ENCODE measurements around the gene RGL1.

Gene RGL1

DNA sequence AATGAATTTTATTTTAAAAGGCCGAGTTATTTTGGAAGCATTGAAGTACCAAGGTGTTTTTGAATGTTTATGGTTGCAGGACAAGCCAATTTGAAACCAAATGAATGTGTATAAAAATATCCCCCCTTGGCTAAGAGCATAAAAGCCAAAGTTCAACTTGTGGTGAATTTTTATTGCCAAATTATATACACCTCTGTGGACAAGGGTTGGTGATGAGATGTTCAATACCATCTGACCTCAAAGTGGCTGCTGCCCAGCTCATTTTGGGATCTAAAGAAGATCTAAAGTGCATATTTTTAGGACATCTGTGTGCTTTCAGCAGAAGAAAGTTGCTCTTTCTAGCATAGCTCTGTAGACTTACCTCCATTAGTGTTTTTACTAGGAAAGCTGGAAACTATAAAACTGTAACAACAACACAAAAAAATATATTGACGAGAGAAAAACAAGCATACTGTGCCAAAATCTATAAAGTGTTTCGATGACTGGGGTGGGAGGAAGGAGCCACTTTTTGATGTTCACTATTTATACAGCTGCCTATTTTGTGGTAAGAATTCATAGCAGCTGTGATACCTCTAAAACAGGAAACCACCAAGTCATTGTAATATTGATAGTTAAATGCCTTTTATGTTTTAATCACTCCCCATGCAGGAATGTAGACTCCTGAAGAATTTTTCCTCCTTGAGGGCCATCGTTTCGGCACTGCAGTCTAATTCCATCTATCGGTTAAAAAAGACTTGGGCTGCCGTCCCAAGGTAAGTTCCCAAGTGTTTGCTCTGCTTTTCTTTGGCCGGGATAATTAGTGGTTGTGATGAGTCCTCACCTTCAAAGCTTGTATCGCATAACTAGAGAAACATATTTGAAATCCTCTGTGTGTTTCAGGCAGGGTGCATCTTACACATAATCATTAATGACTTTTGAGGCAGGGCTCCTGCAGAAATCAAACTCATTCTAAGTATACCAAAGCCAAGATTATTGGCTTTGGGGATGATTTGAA is 83.2 kb downstream of the RGL1 start:
- no peak for DNase-seq (ENCODE audit: low read depth in 2 of 2, low spot score in 1 of 2)

DNA sequence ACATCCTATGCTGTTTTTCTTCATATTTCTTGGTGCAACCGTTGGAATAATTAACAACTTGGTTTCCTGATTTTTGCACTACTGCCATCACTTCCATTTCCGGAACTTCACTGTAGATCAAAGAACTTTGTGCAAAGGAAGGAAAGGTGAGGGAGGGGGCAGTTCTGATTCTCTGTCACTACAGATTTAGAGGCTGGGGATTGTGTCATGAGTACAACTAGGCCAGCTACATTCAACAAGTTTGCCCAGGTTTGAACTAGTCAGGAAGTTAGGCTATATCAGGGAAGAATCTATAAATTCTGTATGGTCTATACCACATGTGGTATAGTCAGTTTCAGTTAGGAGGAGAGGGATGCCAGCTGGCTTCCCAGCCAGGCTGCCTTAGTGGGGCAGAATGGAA is 84.2 kb downstream of the RGL1 start:
- no peak for DNase-seq (ENCODE audit: low read depth in 2 of 2, low spot score in 1 of 2)

DNA sequence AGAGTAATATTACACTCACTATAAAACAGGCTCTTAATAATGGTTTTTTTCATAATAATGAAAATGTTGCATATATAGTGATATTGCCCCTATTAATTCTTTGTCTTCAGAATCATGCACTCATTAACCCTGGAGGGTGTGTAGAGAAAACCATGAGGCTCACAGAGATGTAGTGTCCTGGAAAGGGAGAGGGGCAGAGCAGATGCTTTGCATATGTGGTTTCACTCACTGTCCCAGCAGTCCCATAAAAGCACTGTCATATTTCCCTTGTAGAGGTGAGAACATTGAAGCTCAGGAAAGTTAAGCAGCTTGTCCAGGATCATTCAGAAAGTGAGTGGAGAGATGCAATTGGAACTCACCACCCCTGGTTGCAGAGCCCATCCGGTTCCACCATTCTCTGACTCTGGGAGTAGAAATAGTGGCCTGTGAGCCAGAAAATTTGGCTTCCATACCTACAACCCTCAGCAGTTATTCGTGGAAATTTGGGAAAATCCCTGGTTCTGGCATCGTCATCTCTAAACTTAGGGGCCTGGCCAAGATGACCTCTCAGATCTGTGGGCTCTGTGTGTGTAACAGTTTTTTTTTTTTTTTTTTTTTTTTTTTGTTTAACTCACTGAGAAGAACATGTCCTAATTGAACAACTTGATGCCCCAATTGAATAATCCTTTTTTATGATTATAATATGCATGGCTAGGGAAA is 86.4 kb downstream of the RGL1 start:
- no peak for DNase-seq (ENCODE audit: low read depth in 2 of 2, low spot score in 1 of 2)

DNA sequence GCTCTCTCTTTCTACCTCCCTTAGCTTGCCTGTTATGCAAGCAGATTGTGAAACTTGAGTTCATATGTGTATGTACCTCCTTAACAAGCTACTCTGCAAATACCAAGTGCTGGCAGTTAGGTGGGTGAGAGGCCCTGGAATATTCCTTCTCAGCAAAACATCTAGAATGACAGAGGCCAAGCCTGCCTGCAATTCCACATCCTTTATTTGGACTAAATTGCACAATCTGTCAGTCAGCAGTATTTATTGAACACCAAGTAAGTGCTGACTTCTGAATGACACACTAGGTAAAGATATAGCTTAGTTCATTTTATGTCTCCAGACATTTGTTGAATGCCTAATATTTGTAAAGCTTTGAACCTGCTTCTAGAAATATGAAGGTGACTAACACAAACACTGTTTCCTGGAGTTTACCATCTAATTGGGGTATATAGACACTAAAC is 87.5 kb downstream of the RGL1 start:
- no peak for DNase-seq (ENCODE audit: low read depth in 2 of 2, low spot score in 1 of 2)

DNA sequence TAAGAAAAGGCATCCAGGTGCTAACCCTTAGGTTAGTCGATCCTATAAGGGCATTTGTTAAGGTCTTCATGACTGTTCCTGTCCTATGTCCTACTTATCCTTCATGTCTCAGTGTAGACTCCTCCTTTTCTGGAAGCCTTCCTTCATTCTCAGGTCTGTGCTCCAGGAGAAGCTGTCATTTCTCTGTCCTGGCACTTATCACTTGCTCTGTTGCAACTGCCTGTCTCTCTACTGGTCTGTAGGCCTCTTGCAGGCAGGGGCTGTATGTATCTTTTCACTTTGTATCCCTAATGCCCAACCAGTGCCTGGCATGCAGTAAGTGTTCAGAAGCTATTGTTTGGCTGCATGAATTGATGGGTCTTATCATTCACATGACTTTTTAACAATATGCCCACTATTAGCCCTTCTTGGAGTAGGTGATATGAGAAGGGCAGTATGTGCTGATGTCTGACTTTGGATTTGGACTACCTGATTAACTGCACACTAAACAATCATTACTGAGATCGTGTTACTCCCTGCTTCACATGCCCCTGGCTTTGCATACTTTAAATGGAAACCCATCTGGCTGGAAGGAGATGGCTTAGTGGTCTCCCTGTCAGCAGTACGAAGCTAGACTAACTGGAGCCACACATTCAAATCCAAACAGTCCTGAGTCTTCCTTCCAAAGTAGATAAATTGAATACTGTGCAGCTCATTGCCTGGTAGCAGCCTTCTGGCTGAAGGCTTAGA is 88.8 kb downstream of the RGL1 start:
- no peak for DNase-seq (ENCODE audit: low read depth in 2 of 2, low spot score in 1 of 2)

DNA sequence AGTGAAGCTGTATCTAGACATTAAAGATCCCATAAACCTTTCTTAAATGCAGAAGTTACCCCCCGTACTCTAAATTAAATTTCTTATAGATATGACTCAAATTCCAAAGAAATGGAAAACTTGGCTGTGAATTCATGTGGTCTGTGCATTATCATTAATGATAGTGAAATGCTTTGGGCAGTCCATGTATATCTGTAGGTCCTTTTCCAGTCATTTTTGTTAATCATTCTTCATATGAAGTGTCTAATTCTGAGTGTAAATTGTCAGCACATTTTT is 89.3 kb downstream of the RGL1 start:
- DNase-seq (ENCODE audit: low read depth in 2 of 2, low spot score in 1 of 2): no peak

DNA sequence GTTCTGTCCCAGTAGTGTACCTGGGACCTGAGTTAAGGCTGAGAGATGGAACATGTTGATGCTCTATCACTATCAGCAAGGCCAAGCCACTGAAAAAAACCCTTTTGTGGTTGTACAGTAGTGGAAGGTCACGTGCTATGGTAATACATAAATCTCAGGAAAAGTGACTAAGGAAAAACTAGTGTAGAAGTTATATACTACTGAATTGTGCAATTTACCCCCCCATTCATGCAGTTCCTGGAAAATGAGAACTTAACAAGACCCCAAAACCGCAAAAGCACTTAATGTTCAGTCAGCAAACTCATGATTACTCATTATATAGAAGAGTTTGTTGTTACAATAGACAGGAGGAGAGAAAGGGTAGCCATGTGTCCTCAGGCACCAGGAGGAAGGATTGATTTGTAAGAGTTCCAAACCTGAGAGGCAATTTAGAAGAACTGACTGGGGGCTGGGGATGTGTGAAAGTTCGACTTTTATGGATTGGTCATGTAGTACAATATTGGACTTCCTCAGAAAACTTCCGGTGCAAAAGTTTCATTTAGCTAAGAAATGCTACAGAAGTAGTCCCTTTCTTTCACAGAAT is 91.6 kb downstream of the RGL1 start:
- DNase-seq (ENCODE audit: low read depth in 2 of 2, low spot score in 1 of 2): no peak

DNA sequence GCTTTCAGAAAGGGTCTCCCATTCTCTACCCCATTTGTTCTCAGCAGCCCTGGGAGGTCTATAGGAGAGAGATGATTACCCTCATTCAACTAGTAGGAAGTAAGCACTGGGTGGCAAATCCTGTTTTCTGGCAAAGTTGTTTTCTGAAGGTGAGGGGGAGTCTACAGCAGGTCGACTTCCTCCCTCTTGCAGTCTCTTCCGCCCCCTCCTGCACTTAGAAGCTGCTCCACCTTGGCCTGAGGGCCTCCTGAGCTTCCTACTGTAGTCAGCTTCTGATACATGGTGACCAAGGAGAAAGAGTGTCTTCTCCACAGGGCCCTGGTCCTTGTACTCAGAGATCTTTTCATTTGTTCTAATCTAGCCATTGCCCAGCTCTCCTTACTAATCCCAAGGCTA is 93.1 kb downstream of the RGL1 start:
- no peak for DNase-seq (ENCODE audit: low read depth in 2 of 2, low spot score in 1 of 2)

DNA sequence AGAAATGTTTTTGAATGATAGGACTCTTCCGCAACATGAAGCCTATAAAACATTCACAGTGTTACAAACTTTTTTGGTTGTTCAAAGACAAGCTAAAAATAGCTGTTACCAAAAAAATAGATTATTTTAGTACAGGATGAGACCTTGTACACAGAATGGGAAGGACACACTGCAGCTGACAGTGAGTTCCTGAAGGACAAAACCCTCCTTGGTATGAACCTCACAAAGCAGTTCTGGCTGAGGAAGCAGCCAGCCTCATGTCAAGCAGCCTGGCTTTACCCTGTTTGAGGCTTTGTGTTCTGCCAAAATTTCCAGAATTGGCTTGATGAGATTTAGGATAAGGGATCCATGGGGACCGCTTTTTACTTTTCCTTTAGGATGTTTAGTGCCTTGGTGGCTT is 93.7 kb downstream of the RGL1 start:
- no peak for DNase-seq (ENCODE audit: low read depth in 2 of 2, low spot score in 1 of 2)

DNA sequence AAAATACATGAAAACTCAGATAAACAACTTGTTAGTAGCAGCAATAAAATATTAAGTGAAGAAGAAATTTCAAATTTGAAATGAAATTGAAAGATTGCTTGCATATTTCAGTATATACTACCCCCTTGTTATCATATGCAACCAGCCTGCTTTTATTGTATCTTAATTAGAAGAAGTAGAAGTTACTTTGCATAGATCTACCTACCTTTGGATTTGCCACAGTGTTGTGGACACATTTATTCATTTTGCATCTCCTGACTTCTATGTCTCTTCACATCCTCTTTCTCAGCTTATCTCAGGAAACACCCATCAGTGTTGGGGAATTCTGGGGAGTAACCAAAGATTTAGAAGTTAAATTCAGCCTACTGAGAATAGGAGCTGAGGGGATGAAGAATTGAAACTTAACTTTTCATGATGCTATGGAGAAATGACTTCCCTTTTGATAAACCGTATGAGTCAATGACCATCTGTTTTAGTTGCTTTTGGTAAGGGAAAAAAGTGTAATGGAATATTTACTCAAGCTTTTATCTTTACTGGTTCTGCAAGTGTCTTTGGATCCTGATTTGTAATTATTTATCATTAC is 96.9 kb downstream of the RGL1 start:
- DNase-seq (ENCODE audit: low read depth in 2 of 2, low spot score in 1 of 2): no peak

DNA sequence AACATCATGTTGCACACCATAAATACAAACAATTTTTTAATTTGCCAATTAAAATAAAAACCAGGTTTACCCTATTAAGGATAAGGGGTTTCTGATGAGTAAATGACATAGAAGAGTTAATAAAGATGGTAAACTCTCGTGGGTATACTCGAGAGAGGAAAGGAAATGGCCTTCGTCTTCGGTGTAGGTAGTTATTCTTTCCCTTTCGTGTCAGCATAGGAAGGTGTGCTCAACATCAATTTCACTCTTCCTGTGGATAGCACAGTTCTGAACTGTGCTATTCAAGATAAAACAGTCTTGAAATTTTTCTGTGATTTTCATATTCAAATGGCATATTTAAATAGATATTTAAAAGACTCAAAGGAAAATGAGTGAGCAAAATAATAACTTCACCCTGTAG is 98.2 kb downstream of the RGL1 start:
- DNase-seq (ENCODE audit: low read depth in 2 of 2, low spot score in 1 of 2): no peak

DNA sequence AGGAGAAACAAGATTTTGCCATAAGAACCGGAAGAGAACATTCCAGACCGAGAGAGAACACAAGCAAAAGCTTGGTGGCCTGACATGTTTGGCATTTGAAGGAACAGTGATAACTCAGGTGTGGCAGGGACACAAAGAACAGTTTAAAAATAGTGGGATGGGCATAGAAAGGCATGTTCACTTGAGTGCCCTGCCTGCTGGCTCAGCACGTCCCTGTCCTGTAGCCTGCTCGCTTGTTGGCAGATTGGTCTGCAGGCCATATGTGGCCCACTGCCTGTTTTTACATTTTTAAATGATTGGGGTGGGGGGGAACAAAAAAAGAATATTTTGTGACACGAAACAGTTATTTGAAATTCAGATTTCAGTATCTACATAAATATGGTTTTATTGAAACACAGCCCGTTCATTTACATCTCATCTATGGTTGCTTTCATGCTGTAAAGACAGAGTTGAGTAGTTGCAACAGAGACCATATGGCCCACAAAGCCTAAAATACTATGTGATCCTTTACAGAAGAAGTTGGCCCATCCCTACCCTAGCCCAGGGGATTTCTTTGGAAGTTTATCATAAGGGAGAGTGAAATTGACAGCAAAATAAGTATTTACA is 100.7 kb downstream of the RGL1 start:
- no peak for DNase-seq (ENCODE audit: low read depth in 2 of 2, low spot score in 1 of 2)

DNA sequence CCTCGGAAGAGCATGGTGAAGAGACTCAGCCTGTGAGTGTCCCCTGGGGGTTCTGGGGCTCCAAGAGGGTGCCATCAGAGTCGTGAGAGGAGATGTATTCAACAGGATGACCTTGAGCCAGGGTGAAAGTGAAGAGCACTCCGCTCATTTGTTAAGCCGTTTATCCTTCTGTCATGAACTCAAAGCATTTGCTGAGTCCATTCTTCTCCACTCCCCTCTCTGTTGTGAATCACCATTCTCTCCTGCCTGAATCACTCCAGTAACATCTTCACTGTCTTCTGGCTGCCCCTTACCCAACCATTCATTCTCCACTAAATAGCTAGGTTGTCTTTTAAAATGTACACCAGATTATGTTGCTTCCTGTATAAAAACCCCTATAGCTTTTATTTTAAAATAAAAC is 102.2 kb downstream of the RGL1 start:
- no peak for DNase-seq (ENCODE audit: low read depth in 2 of 2, low spot score in 1 of 2)

DNA sequence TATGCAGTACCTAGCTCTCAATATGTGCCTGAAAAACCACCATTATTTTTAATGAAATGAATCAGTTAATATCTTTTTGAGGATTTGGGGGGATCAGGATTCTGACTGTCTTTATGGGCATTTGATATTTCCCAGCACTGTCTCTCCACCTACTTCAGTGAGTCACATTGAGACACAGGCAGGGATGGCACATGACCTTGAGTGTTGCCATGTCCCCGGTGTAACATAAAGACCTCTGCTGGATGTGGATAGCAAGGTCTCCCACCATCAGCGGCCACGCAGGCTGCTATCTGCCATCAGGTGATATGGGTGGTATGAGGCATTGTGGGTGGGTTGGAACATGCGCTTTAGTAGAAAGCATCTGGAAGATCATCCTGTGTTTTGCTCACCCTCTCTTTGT is 103.2 kb downstream of the RGL1 start:
- DNase-seq (ENCODE audit: low read depth in 2 of 2, low spot score in 1 of 2): no peak

DNA sequence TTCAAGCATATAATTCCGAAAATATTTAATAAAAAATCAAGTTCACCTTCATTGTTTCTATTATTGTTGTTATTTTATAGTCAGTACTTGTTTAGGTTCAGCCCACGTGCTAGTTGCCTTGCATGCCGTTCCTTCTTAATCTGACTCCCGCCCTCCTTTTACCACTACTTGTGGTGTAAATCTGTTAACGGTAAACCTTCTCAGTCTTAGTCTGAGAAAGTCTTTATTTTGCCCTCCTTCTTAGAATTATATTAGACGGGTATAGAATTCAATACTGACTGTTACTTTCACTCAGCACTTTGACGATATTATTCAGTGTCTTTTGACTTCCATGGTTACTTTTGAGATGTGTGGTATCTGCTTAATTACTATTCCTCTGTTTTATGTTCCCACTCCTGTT is 104.8 kb downstream of the RGL1 start:
- DNase-seq (ENCODE audit: low read depth in 2 of 2, low spot score in 1 of 2): no peak

DNA sequence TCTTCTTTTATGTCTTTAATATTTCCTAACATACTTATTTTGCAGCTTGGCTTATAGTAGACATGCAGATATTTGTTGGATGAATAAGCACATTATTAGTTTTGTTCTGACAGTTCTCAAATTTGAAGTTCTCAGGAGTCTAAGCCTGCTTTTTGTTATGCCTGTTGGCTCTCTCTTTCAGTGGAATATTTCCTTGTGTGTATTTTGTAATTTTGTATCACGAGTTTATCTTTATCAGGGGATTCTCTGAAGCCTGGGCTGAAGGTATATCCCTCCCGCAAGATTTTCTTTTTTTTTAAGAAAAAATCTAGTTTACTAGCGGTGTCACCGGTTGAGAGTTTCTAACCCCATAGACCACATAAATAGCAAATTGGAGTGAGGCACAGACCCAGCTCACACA is 105.9 kb downstream of the RGL1 start:
- DNase-seq (ENCODE audit: low read depth in 2 of 2, low spot score in 1 of 2): no peak

DNA sequence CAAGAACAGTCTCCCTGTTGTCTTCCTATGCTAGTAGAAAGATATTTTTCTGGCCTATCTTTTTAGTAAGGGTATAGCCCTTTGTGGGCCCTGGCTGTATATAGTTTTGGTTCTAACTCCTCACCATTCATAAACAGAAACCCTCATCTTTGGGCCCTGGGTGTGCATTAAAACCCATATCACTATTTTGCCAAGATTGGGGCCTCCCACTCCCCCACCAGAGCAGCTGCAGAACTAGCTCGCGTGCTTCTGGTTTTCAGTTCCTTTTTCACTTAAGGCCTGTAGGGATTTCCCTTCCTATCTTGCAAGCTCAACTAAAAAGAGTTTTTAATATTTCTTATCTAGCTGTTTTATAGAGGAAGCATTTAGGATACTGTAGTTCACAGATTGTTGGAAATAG is 106.4 kb downstream of the RGL1 start:
- no peak for DNase-seq (ENCODE audit: low read depth in 2 of 2, low spot score in 1 of 2)

DNA sequence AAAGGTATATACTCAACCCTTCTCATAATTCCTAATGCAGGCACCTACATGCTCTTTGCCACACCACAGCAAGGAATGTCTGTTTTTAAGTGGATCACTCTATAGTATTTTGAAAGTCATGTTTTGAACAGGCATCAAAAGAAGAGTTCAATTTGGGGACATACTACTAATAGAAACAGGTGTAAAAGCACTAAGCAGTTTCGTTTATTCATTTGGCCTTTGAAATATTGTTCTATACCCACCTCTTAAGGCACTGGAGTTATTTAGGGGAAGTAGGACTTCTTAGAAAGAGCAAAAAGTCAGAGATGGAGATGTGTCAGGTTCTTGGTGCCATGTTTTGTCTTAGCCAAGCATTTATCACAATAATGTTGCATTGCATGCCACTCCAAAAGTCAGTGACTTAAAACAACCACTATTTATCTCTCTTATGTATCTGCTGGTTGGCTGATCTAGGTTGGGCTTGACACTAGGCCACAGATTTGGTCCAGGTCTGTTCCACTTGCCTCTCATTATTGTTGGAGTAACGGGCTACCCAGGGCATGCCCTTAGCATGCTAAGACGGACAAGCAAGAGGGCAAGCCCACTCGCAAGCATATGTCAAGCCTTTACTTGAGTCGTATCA is 107.5 kb downstream of the RGL1 start:
- DNase-seq (ENCODE audit: low read depth in 2 of 2, low spot score in 1 of 2): no peak

DNA sequence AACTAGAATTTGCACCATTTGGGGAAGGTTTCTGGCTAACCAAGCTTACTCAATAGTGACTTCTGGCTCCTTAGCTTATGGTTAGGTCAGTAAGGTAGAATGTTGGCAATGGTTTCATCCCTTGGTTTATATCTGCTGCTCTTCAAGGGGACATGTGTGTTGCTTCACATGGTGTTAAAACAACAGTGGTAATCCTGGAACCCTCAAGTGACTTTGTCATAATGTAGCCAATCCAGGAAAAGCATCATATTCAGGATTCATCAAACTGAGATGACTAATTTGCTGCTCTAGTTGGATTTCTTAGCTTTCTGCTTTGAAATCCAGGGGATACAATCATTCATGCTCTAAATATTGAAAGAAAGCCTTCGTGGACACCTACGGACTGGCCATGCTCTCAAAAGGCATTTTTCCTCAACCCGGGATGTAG is 108.7 kb downstream of the RGL1 start:
- no peak for DNase-seq (ENCODE audit: low read depth in 2 of 2, low spot score in 1 of 2)

DNA sequence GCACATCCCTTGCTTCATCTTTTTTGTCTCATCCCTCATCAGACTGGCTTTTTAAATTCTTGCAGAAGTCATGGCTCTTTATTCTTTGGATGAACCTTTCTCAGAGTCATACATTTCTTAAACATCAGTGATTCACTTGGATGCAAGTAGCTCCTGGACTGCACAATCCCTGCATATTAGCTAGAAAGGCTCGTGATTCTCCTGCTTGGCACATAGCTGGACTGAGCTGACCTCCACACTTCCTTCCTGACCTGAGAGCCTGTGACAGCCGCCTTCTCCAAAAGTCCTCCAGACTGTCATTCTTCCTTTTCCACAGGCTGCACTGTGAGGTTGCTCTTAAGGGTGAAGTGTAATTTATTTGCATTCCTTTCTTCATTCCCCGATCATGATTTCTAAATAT is 109.4 kb downstream of the RGL1 start:
- no peak for DNase-seq (ENCODE audit: low read depth in 2 of 2, low spot score in 1 of 2)

Data from stimulated activated CD8-positive, alpha-beta memory T cell treated with anti-CD3 and anti-CD28 coated beads, Interleukin-4, amount 100 ng/mL, for 1 hour (primary cell).